Measurements from ENCODE around the gene FBXL12. TPM values are rescaled to one million over a fixed set of nuclear protein-coding genes. Genes with fewer than 3 reads are reported as not detected.

FBXL12 gene
- 11.9 to 14.1 TPM (median 12.8 TPM) in 5 replicates for total RNA-seq (2022; extraction: Qiagen RNA extraction; ENCODE audit: low read depth)

GRCh38 chr19:9818734-9819595, at the start of gene FBXL12:
TSS of gene FBXL12 (minus strand) at chr19:9819079. CDS start at chr19:9818813, 266 bp downstream.

DNA sequence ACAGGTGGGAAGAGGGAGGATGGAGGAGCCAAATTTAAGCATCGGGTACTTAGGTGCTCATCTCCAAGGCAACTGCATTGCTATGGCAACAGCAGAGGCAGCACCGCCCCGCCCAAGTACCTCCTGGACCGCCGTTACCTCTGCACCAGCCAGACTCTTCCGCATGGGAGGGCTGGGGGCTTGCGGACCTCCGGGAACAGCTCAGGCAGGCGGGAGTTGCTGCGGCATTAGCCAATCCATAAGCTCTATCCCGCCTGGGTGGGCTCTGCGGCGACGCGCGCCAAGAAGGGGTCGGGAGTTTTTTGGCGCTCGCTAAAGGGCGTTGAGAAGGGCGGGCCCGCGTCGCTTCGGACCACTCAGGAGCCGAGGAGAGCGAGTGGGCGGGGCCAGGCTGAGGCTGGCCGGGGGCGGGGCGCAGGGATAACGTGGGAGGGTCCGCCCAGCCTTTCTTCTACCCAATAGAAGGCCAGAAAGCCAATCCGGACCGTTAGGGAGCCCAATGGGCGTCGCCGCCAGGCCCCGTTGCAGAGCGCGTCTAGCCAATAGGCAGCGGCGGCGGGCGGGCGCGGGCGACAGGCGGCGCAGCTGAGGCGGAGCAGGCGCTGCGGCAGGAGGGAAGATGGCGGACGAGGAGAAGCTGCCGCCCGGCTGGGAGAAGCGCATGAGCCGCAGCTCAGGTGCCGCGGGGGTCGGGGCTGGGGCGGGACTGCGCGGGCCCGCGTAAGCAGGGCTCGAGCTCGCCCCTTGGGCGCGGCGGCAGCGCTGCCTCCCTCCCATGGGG, 16.0 kb upstream of the FBXL12 start, which contains the start of gene PIN1:
Gene PIN1 (plus strand): TSS at position 593 of the 781 bp plus-strand sequence. CDS start 27 bp downstream, at position 620.

DNA sequence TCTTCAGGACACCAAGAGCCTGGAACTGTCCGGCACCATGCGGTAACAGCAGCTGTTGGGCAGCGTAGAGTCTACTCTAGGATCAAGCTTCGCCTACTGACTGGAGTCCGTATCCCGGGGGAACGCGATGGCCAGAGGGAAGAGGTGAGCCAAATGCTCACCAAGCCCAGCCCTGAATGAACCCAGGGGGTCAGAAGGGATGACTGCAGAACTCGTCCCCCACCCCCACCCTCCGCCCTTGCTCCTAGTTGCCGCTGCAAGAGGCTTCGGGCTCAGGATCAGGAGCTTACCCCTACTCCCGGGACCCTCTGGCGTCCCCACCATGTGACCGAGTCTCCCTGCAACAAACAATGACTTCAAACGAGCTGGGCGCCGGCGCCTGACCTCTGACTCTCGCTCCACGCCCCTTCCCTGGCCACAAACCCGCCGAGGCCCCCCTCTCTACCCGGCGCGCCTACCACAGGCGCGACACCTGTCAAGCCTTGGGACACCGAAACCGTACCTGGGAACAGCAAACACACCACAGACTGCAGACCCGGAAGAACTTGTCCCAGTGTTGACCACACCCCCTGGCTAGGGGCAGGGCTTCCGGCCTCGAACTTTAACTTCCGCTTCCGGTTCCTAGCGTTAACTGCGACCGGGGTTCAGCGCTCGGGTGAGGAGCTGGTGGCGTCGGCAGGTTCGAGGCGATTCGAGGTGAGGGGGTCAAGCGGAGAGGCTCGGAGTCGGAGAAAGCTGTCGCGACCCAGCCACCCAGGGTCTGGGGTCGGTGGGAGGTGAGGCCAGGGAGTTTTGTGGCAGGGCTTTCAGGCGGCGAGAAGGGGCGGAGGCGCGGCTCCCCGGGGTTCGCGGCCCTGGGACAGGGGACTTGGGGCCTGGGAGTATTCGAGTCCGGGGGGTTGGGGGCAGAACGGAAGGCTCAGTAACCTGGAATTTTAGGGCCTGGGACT, 8.7 kb upstream of the FBXL12 start, which contains the start of gene UBL5:
Gene UBL5 (plus strand): TSS at position 630 of the 950 bp plus-strand sequence. CDS start 420 bp downstream, outside the sequence.

DNA sequence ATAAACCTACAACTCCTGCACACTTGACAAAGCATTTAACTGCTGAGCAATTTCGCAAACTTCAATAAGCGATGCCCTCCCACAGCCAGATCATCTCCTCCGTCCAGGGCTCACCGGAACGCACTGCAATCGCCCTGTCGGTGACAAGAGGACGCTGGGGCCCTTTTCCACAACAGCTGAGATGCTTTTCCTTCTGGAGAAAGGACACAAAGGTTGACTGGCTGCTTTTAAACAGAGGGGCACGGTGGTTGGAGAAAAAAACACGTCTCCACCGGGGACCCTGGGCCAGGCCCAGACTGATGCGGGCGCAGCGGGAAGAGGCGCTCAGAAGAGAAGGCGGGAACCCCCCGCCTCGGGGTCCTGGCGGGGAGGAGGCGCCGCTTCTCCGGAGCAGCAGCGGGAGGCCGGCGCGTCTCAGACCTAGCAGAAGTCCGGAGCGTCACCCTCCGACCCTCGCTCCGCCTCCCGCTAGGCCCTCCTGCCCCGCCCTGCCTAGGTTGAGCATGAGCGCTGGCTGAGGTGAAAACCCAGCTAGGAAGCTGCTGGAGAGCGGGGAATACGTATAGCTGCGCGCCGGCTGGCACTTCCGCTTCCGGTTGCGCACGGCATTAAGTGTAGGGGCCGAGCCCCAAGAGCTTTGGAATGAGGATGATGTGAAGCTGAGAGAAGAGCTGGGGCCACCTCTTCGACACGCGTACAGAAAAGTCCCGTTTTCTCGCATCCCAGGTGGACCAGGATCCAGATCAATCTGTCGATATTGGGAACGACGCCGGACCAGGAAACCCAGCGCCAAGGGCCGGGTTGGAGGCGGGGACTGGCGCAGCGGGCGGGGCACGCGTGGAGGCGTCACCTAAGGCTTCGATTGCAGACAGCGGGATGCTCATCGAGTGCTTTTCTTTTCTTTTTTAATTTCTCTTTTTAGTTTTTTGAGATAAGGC, 50.4 kb downstream of the FBXL12 start, which contains the start of gene ZNF846:
Gene ZNF846 (minus strand): TSS at position 564 of the 938 bp plus-strand sequence. CDS start 3,788 bp downstream, outside the sequence.

Other genes starting within 250 kb of the FBXL12 start
- 2.9 to 4.9 TPM (median 3.1 TPM) in 5 replicates for gene ZNF121, start 234.6 kb downstream of the FBXL12 start, total RNA-seq (2022; extraction: Qiagen RNA extraction; ENCODE audit: low read depth)
- gene ZNF561, start 197.8 kb downstream of the FBXL12 start, total RNA-seq (2022; extraction: Qiagen RNA extraction; ENCODE audit: low read depth) = 8.6 to 17.5 TPM (median 9.4 TPM) in 5 replicates
- gene ZNF562, start 144.0 kb downstream of the FBXL12 start, total RNA-seq (2022; extraction: Qiagen RNA extraction; ENCODE audit: low read depth) = 6.4 to 8.2 TPM (median 6.5 TPM) in 5 replicates
- gene ZNF846, start 50.3 kb downstream of the FBXL12 start, total RNA-seq (2022; extraction: Qiagen RNA extraction; ENCODE audit: low read depth) = 0.35 to 2.2 TPM (median 1.4 TPM) in 5 replicates
- 419 to 506 TPM (median 439 TPM) in 5 replicates for gene UBL5, start 8.8 kb upstream of the FBXL12 start, total RNA-seq (2022; extraction: Qiagen RNA extraction; ENCODE audit: low read depth)
- 55.7 to 83.0 TPM (median 74.8 TPM) in 5 replicates for gene PIN1, start 16.2 kb upstream of the FBXL12 start, total RNA-seq (2022; extraction: Qiagen RNA extraction; ENCODE audit: low read depth)
- 8.2 to 12.7 TPM (median 11.7 TPM) in 5 replicates for gene OLFM2, start 117.4 kb upstream of the FBXL12 start, total RNA-seq (2022; extraction: Qiagen RNA extraction; ENCODE audit: low read depth)
- gene COL5A3, start 191.4 kb upstream of the FBXL12 start, total RNA-seq (2022; extraction: Qiagen RNA extraction; ENCODE audit: low read depth) = 3.8 to 5.2 TPM (median 4.0 TPM) in 5 replicates
- gene RDH8, start 194.4 kb upstream of the FBXL12 start, total RNA-seq (2022; extraction: Qiagen RNA extraction; ENCODE audit: low read depth) = 0.28 to 0.82 TPM (median 0.45 TPM) in 5 replicates

All from A549 treated with CpdA at 1 μM for 4 hours (cell line).